H9 (cell line): Measurements from ENCODE around the gene PCYT1B. TPM values are rescaled to one million over a fixed set of nuclear protein-coding genes. Genes with fewer than 3 reads are reported as not detected.

Experiments used
- DNase-seq: peaks from one replicate; pipeline ENCODE4 v3.0.0-alpha.2; 2017
- H2AFZ ChIP-seq: one replicate; pipeline ENCODE4 v1.6.1; 2013; ENCODE audit warnings: mild to moderate bottlenecking, low read length, control low read depth, moderate library complexity
- H2AK5ac ChIP-seq: 2 replicates; pipeline ENCODE4 v1.6.1; 2013; ENCODE audit warnings: low read length, control low read depth, mixed read lengths; ENCODE audit not compliant: insufficient read length
- H2BK120ac ChIP-seq: one replicate; pipeline ENCODE4 v1.6.1; 2013; ENCODE audit warnings: low read depth, mild to moderate bottlenecking, low read length, control low read depth, inconsistent platforms; ENCODE audit not compliant: poor library complexity, severe bottlenecking
- H2BK12ac ChIP-seq: 2 replicates; pipeline ENCODE4 v1.6.1; 2013; ENCODE audit warnings: low read length, control low read depth, mixed read lengths, low read depth; ENCODE audit not compliant: insufficient read length
- H2BK15ac ChIP-seq: 2 replicates; pipeline ENCODE4 v1.6.1; 2013; ENCODE audit warnings: low read depth, low read length, control low read depth
- H2BK20ac ChIP-seq: one replicate; pipeline ENCODE4 v1.6.1; 2013; ENCODE audit warnings: low read depth, mild to moderate bottlenecking, low read length, control low read depth, inconsistent platforms; ENCODE audit not compliant: poor library complexity, severe bottlenecking
- H2BK5ac ChIP-seq: 2 replicates; pipeline ENCODE4 v1.6.1; 2013; ENCODE audit warnings: low read length, control low read depth, mixed read lengths; ENCODE audit not compliant: insufficient read length
- H3K14ac ChIP-seq: 2 replicates; pipeline ENCODE4 v1.6.1; 2013; ENCODE audit warnings: low read length, control low read depth; ENCODE audit not compliant: insufficient read depth
- H3K18ac ChIP-seq: 2 replicates; pipeline ENCODE4 v1.6.1; 2013; ENCODE audit warnings: low read depth, mild to moderate bottlenecking, mixed read lengths, low read length, control low read depth; ENCODE audit not compliant: insufficient read length
- H3K23ac ChIP-seq: 2 replicates; pipeline ENCODE4 v1.6.1; 2013; ENCODE audit warnings: low read length, control low read depth, mixed read lengths, low read depth; ENCODE audit not compliant: insufficient read length
- H3K23me2 ChIP-seq: 2 replicates; pipeline ENCODE4 v1.6.1; 2013; ENCODE audit warnings: low read depth, mild to moderate bottlenecking, mixed read lengths, low read length, control low read depth; ENCODE audit not compliant: insufficient read length, poor library complexity, severe bottlenecking
- H3K27ac ChIP-seq: 2 replicates; pipeline ENCODE4 v1.5.1; 2013; ENCODE audit warnings: low read length, control low read depth, mixed read lengths, low read depth; ENCODE audit not compliant: insufficient read length
- H3K27me3 ChIP-seq: 2 replicates; pipeline ENCODE4 v1.6.1; 2013; ENCODE audit warnings: low read length, control low read depth, inconsistent platforms; ENCODE audit not compliant: insufficient read depth
- H3K4ac ChIP-seq: 2 replicates; pipeline ENCODE4 v1.6.1; 2013; ENCODE audit warnings: low read depth, mild to moderate bottlenecking, control low read depth, inconsistent platforms, low read length, moderate library complexity
- H3K4me1 ChIP-seq: 2 replicates; pipeline ENCODE4 v1.6.1; 2013; ENCODE audit warnings: low read length, control low read depth, inconsistent platforms; ENCODE audit not compliant: insufficient read depth
- H3K4me2 ChIP-seq: 2 replicates; pipeline ENCODE4 v1.6.1; 2013; ENCODE audit warnings: low read length, control low read depth, mixed read lengths; ENCODE audit not compliant: insufficient read length, insufficient read depth
- H3K56ac ChIP-seq: 2 replicates; pipeline ENCODE4 v1.6.1; 2013; ENCODE audit warnings: low read depth, mild to moderate bottlenecking, mixed read lengths, low read length, control low read depth; ENCODE audit not compliant: insufficient read length
- H3K79me1 ChIP-seq: 2 replicates; pipeline ENCODE4 v1.6.1; 2013; ENCODE audit warnings: low read depth, mild to moderate bottlenecking, moderate library complexity, low read length, control low read depth, inconsistent platforms; ENCODE audit not compliant: insufficient read depth, poor library complexity, severe bottlenecking
- H3K79me2 ChIP-seq: 2 replicates; pipeline ENCODE4 v1.6.1; 2013; ENCODE audit warnings: low read length, control low read depth, inconsistent platforms; ENCODE audit not compliant: insufficient read depth
- H3K9ac ChIP-seq: 2 replicates; pipeline ENCODE4 v1.6.1; 2013; ENCODE audit warnings: low read length, control low read depth, mixed read lengths; ENCODE audit not compliant: insufficient read length; ENCODE audit errors: extremely low read depth
- H3K9me3 ChIP-seq: one replicate; pipeline ENCODE4 v1.6.1; 2013; ENCODE audit warnings: low read depth, low read length, inconsistent platforms; ENCODE audit not compliant: control insufficient read depth
- H3T11ph ChIP-seq: one replicate; pipeline ENCODE4 v1.6.1; 2013; ENCODE audit warnings: mild to moderate bottlenecking, low read length, control low read depth, inconsistent platforms
- H4K20me1 ChIP-seq: one replicate; pipeline ENCODE4 v1.6.1; 2013; ENCODE audit not compliant: control insufficient read depth, insufficient read length, insufficient read depth
- H4K5ac ChIP-seq: 2 replicates; pipeline ENCODE4 v1.6.1; 2013; ENCODE audit warnings: low read depth, mild to moderate bottlenecking, mixed read lengths, low read length, control low read depth; ENCODE audit not compliant: insufficient read length
- H4K8ac ChIP-seq: replicated peaks from 2 replicates; pipeline ENCODE4 v1.6.1; 2013; ENCODE audit warnings: low read length, control low read depth, mixed read lengths, low read depth; ENCODE audit not compliant: insufficient read length
- H4K91ac ChIP-seq: 2 replicates; pipeline ENCODE4 v1.6.1; 2013; ENCODE audit warnings: low read depth, mild to moderate bottlenecking, moderate library complexity, mixed read lengths, low read length, control low read depth; ENCODE audit not compliant: insufficient read length
- H3K27ac Mint-ChIP-seq, 3 experiments: 2 replicates in 2 of 3; 3 replicates in 1 of 3; pipeline ENCODE4 v1.8.0; 2020 to 2021; ENCODE audit warnings: mixed read lengths in 3 of 3, mild to moderate bottlenecking in 1 of 3, moderate library complexity in 1 of 3
- H3K27me3 Mint-ChIP-seq: 2 replicates; pipeline ENCODE4 v1.8.0; 2021; ENCODE audit warnings: low read depth, mild to moderate bottlenecking, moderate library complexity, mixed read lengths
- H3K36me3 Mint-ChIP-seq, 3 experiments: 2 replicates in 2 of 3; 3 replicates in 1 of 3; pipeline ENCODE4 v1.8.0; 2020 to 2021; ENCODE audit warnings: low read depth in 3 of 3, mixed read lengths in 3 of 3; ENCODE audit not compliant: insufficient read depth in 1 of 3
- H3K4me1 Mint-ChIP-seq, 2 experiments: 2 replicates each; pipeline ENCODE4 v1.8.0; 2020; ENCODE audit warnings: mixed read lengths in 2 of 2
- H3K4me3 Mint-ChIP-seq, 2 experiments: 2 replicates in 1 of 2; 3 replicates in 1 of 2; pipeline ENCODE4 v1.8.0; 2020 to 2021; ENCODE audit warnings: mild to moderate bottlenecking in 2 of 2, mixed read lengths in 2 of 2, moderate library complexity in 1 of 2
- H3K9me3 Mint-ChIP-seq, 2 experiments: 2 replicates in 1 of 2; 3 replicates in 1 of 2; pipeline ENCODE4 v1.8.0; 2020; ENCODE audit warnings: mild to moderate bottlenecking in 2 of 2, mixed read lengths in 2 of 2, moderate library complexity in 1 of 2
- WGBS: extraction: QIAGEN DNeasy Blood & Tissue Kit; methylation state at CpG from one replicate; pipeline ENCODE4 v1.1.7; 2013; ENCODE audit warnings: missing lambda C conversion rate, low lambda C conversion rate, mixed read lengths; ENCODE audit not compliant: insufficient read length; ENCODE audit errors: extremely low coverage; 5-methylcytosine and 5-hydroxymethylcytosine counted together
- total RNA-seq: library from RNA; stranded (reverse); gene quantifications from 2 replicates; pipeline ENCODE4 v1.2.1, GENCODE V29; 2021
- TF ChIP-seq, protein P1 (sequence below): fragments of 200-600 bp; sonication (generic); conservative IDR thresholded peaks from 3 replicates; pipeline ENCODE4 v1.8.0; 2021; ENCODE audit warnings: antibody characterized with exemption, mild to moderate bottlenecking

Gene PCYT1B
- total RNA-seq, 1 experiment from 2014 or later, result 29.1 TPM

DNA sequence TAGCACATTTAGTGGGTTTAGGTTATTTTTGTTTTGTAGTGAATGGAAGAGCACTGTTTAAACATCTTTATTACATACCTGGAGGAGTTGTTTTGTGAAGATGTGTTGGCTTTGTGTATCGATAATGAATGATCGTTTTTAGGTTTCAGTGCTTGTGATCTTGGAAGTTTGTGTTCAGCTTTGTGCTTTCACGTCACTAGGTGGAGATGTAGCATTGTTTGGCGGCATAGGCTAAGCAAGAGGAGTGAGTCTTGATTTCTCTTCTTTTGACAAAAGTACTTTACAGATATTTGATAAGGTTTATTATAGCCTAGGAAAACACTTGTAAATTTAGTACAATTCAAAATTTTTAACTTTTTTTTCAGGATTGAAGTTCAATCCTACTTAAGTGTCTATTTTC lies 131.7 kb downstream of the PCYT1B start:
- peak overlapping the region in 1 of 3 experiments; percentile 24; a peak in 2 of 7 replicates for H3K27ac Mint-ChIP-seq
- H4K5ac ChIP-seq, result no peak overlapping the region
- H3K4me2 ChIP-seq, result no peak overlapping the region
- H3K27me3 Mint-ChIP-seq, result no peaks in the 10 kb centered on the region
- no peak overlapping the region for H3K4ac ChIP-seq
- no peak overlapping the region for H3K14ac ChIP-seq
- no peaks in the 10 kb centered on the region for H3K79me1 ChIP-seq
- peaks cover 4% of the 10 kb centered on the region in 2 experiments; a peak in 3 of 4 replicates for H3K4me1 Mint-ChIP-seq
- H3K36me3 Mint-ChIP-seq, result peaks cover 4 to 37% (median 12%) of the 10 kb centered on the region in 3 experiments; a peak in 6 of 7 replicates
- H3K18ac ChIP-seq, result no peak overlapping the region
- H3K9ac ChIP-seq, result no peak overlapping the region
- H3T11ph ChIP-seq, result no peak overlapping the region
- no peak overlapping the region for H2BK20ac ChIP-seq
- H3K56ac ChIP-seq, result no peak overlapping the region
- H3K4me1 ChIP-seq, result no peaks in the 10 kb centered on the region
- no peak overlapping the region for H2BK15ac ChIP-seq
- no peaks in the 10 kb centered on the region for H3K9me3 ChIP-seq
- no peaks in the 10 kb centered on the region for H3K27me3 ChIP-seq
- H3K23ac ChIP-seq, result no peak overlapping the region
- H2BK12ac ChIP-seq, result no peak overlapping the region
- no peaks in the 10 kb centered on the region for H3K23me2 ChIP-seq
- H3K4me3 Mint-ChIP-seq, result no peak overlapping the region
- no peaks in the 10 kb centered on the region for H3K79me2 ChIP-seq
- no peak overlapping the region for H3K27ac ChIP-seq
- H4K8ac ChIP-seq, result no peak overlapping the region
- no peak overlapping the region for H2BK120ac ChIP-seq
- no peak overlapping the region for H4K91ac ChIP-seq
- H2AK5ac ChIP-seq, result no peak overlapping the region
- 100% methylated on average over 2 of the region's 4 CpGs for WGBS
- H4K20me1 ChIP-seq, result no peaks in the 10 kb centered on the region
- no peak overlapping the region for H2AFZ ChIP-seq
- no peaks in the 10 kb centered on the region for H3K9me3 Mint-ChIP-seq
- H2BK5ac ChIP-seq, result no peak overlapping the region
- TF ChIP-seq, protein P1, sequence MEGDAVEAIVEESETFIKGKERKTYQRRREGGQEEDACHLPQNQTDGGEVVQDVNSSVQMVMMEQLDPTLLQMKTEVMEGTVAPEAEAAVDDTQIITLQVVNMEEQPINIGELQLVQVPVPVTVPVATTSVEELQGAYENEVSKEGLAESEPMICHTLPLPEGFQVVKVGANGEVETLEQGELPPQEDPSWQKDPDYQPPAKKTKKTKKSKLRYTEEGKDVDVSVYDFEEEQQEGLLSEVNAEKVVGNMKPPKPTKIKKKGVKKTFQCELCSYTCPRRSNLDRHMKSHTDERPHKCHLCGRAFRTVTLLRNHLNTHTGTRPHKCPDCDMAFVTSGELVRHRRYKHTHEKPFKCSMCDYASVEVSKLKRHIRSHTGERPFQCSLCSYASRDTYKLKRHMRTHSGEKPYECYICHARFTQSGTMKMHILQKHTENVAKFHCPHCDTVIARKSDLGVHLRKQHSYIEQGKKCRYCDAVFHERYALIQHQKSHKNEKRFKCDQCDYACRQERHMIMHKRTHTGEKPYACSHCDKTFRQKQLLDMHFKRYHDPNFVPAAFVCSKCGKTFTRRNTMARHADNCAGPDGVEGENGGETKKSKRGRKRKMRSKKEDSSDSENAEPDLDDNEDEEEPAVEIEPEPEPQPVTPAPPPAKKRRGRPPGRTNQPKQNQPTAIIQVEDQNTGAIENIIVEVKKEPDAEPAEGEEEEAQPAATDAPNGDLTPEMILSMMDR, result peak; percentile 67
- DNase-seq, result no peak
